DMS153 (cell line): ENCODE measurements around the gene CENPM.

ENCODE experiments used
- DNase-seq: peaks from one replicate; lab custom pipeline; 2025; lab: John Stamatoyannopoulos, UW

Gene CENPM

DNA sequence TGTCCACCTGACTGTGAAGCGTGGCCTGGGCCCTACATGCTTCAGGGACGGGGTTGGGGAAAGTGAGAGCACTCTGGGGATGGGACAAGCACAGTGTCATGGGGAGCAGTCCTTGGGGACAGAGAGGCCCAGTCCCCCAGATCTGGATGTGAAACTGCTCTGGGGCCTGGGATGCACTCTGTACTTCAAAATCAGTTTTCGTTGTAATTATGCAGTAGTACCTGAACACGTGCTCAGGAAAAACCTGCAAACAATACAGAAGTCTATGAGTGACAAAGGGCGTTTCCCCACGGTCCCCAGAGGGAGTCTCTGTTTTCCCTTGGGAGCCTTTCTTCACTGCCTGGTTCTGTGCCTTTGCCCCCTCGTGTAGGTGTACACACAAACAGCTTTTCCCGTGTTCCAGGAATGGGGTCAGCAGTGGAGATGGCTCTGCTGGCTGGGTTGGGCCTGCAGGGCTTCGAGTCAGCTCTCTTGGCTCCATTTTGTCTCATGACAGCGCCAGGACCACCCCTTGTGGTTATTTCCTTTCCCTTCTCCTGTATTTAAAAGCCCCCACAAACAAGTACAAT is 15.2 kb downstream of the CENPM start:
- DNase-seq, result no peak

DNA sequence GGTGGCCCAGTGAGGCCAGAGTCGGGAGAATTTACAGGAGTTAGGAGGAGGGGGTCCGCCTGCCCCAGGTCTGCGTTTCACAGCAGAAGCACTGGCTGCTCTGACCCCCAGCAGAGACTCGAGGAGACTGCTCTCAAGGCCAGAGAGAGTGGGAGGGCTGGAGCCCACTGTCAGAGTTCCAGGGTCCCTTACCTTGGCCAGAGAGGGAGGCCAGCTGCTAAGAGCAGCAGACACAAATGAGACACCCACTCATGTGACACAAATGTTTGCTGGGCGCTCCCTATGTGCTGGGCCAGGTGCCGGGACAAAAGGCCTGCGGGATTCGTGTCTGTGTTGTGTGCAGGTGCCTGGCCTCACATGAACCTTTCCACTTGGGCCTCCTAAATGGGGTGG is 17.5 kb downstream of the CENPM start:
- DNase-seq, result peak; percentile 32

DNA sequence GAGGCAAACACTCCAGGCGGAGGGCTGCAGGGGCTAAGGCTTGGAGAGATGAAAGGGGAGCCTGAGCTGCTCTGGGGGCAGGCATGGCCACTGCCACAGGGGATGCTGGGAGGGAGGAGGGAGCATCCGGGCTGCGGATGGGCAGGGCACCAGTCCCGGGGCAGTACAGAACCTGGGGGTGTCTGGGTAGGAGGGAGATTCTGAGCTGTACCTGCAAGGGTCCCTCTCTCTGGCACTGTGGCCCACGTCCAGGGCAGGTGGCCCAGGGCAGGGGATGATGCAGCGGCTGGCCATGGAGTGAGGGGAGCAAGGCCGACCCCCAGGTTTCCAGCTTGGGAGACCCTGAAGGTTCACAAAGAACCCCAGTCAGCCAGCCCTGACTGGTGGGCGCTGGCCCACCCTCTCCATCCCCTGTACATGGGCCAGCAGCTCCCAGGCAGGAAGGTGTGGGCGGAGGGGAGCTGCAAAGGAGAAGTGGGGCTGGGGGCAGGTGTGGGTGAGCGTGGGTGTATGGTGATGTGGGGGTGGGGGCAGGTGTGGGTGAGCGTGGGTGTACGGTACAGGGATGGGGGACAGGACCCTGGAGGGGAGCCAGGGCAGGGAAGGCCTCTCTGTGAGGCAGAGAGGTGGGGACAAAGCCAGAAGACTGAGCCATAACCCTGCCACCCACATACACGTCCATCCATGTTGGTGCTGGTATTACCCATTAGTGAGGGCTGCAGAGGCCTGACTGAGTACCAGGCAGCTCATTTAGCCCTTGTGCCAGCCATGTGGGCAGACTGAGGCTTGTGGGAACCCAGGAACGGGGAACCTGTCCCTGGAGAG is 18.1 kb downstream of the CENPM start:
- no peak for DNase-seq

DNA sequence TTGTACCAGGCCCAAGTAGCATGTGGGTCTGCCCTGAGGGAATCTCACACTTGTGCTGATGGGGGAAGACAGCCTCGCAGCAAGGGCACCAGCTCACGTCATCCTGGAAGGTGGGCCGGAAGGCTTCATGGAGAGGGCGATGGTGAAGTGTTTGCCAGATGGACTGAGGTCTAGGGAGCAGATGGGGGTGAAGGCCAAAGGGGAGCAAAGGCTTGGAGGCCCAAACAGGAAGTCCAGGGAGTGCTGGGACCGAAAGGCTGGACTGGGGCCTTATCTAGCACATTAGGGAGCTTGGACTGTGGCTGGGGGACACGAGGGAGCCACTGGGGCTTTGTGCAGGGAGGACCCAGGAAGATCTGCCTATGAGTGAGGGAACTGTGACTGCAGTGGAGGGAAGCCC is 19.1 kb downstream of the CENPM start:
- DNase-seq, result no peak

DNA sequence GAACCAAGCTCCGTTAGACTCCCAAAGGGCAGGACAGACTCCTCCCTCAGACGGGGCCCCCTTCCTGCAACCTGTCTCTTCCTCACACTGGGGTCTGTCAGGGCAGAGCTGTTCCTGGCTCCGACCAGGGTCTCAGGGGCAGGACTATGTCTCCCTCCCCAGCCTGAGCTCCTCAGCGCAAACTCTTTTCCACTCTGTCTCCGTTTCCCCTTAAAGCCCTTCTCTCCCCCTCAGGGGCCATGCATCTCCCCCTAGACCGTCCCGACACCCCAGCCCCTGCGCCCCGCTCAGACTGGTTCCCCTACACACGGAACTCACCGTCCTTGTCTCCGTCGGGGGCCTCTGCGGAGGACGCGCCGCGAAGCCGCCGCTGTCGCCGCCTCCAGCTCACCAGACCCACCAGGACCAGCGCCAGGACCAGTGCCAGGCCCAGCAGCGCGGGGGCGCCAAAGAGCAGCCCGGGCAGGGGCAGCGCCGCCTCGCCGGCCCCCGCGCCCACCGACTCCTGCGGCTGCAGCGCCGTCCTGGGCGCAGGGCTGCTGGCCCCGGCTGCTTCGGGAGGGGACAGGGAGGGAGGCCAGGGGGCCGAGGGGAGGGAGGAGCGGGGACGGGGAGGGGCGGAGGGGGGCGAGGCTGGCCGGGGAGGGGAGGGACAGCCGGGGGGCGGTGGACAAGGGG is 21.0 kb downstream of the CENPM start:
- no peak for DNase-seq

DNA sequence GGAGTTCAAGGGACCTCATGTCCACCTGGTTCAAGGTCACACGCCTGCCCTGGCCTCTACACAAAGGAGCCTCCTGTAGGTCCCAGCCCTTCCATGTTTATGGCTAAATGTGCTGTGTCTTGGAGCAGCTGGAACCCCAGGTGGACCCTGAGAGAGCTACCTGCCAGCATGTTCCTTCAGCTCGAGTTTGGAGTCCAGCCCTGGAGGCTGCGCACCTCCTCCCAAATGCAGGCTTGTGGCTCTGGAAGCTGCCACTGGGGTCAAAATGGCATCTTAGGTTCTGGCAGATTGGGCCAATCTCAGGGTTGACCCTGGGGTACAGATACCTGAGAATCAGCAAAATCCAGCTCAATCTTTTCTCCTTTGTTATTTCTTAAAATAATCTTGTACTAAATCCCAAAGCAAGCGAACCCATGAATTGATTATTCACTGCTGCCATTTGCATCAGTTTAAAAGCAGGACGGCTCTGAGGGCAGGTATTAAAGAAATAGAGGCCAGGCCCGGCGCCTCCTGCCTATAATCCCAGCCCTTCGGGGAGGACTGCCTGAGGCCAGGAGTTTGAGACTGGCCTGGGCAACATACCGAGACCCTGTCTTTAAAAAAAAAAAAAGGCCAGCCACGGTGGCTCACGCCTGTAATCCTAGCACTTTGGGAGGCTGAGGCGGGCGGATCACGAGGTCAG is 23.2 kb downstream of the CENPM start:
- DNase-seq, result no peak

DNA sequence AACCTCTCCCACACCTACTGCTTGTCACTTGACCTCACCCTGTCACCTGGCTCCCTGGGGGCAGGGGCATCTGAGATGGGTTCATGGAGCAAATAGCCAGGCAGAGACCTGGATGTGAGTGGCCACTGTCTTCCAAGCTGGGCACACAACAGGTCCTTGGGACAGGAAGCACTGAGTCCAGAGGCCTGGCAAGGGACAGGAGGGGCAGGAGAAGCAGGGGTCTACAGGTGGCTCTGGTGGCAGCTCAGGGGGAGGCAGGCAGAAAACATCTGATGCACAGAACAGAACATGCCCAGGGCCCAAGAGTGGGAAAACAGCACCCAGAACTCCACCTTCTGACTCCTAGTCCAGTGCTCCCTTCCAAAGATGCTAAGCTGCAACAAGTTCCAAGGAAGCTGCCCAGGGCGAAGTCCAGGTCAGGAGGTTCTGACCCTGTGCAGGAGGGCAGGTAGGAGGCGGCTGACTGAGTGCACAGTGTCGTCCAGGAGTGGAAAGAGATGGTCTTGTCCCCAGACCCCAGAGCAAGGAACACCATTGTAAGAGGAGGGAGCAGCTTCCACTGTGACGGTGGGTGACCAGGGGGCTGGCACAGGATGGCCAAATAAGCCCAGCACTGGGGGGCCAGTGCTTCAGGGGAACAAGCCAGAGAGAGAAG is 23.9 kb downstream of the CENPM start:
- no peak for DNase-seq

DNA sequence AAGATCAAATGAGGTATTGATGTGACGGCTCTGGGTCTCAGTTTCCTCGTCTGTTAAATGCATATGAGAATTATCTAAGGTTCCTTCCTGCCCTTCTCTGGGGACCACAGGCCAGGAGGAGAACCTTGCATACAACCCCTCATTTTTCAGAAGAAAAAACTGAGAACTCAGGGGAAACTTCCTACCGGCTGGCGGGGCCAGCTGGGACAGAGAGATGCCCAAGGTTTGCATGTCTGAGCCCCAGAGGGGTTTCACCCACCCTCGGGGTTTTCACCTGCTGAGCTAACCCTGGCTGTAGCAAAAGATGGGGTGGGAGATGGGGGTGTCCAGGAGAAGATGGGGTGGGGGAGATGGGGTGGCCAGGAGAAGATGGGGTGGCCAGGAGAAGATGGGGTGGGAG is 24.6 kb downstream of the CENPM start:
- no peak for DNase-seq

DNA sequence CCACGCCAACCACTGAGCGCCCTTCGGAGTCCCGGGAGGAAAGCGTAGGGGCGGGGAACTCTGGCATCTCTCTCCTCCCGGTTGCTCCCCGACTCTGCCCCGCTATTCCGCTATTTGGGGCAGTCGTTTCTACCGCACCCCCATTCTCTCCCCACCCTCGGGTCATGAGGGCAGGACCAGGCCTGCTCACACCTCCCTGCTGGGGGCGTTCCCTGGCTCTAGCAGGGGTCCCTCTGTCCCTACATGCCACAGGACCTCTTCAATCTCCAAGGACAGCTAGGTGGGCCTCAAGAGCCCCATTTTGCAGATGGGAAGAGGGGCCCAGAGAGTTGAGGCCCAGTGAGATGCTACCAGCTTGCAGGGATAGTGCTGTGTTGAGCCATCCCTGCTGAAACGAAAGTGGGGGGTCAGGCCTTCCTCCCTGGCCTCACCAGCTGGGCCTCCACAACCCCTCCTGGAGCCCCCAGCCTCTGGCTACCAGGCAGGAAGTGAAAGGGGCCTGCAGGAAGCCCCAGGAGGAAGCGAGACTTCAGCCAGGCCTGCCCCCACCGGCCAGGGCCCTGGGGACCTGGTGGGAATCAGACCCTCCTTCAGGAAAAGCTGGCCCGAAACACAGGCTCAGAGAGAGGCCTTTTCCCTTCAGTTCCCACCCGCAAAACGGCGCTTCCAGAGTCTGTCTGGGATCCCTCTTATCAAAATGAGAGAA is 26.5 kb downstream of the CENPM start:
- no peak for DNase-seq

DNA sequence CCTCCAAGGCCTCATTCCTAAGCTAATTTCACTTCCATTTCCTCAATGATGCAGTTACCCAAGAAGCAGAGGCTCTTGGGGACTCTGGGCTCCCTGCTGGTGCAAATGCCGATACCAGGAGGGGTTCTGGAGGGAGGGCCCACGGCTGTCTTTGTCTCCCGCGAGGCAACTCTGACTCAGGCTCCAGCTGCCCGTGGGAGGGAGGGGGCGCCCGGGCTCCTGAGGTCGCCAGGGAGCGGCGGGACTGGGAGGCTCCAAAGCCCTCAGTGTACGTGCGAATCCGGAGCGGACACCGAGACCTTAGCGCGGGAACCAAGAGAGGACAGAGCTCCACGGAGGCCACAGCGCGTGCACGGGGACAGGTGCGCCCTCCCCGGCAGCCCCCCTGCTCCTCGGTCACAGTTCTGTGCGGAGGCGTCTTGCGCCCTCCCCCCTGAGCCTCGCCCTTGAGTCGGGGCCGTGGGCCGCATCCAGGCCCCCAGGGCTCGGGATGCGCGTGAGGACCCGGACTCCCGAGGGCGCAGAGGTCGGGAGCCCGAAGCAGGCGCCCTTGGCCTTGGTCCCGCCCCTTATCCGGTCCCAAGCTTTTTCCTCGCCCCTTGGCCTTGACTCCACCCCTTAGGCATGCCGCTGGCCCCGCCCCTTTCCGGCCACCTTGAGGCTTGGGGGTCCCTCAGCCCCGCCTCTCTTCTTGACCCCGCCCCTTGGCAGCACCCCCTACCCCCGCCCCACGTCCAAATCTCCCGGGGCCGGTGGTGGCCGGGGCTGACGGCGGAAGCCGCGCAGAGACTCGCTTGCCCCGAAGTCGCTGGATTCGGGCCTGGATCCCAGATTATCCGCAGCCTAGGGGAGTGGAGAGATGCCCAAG is 27.4 kb downstream of the CENPM start:
- DNase-seq, result no peak

DNA sequence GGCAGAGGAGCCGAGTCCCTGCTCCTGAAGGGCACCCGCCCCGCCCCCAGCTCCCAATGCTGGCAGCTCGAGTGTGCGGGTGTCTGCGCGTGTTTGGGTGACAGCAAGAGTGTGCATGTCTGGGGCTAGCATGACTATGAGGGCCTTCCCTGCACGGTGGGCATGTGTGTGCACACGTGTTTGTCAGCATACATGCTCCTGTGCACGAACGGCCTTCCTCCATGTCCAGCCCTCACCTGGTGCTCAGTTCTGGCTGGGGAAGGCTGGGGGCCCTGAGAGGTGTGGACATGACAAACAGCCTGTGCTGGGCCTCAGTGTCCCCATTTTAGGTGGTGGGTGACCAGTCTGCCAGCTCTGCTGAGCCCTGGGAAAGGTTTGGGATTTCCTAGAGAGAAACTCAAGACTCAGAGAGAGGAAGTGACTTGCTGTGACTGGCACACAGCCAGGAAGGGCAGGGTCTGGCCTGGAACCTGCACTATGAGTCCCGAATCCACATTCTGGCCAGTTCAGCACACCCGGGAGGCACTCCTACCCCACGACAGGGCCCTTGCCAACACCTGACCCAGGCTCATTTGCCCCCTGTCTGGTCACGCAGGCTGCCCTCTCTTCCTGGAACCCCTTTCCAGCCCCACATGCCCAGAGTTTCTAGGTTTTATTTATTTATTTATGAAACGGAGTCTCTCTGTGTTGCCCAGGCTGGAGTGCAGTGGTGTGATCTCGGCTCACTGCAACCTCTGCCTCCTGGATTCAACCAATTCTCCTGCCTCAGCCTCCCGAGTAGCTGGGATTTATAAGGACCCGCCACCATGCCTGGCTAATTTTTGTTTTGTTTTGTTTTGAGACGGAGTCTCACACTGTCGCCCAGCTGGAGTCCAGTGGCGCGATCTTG is 28.8 kb downstream of the CENPM start:
- DNase-seq, result peak; percentile 20

DNA sequence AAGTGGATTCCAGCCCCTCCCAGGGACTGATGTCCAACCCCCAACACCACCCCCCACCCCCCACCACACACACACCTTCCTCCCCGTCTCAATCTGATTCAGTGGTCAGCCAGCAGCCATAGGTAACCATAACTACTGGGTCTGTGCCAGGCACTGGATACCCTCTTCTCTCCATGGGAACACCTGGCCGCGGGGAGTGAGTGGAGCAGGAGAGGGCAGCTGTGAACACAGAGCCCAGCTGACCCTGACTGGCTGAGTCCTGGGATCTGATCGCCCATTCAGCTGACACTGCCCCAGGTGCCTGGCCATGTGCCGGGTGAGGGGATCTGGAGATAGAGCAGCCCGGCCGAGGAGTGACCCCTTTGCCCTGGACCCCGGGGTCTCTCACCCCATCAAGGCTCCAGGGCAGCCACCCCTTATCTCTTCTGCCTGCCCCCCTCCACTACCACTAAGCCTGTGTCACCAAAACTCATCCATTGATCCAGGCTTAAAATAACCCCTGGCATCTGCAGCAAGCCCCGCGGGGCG is 29.5 kb downstream of the CENPM start:
- DNase-seq, result peak; percentile 37

DNA sequence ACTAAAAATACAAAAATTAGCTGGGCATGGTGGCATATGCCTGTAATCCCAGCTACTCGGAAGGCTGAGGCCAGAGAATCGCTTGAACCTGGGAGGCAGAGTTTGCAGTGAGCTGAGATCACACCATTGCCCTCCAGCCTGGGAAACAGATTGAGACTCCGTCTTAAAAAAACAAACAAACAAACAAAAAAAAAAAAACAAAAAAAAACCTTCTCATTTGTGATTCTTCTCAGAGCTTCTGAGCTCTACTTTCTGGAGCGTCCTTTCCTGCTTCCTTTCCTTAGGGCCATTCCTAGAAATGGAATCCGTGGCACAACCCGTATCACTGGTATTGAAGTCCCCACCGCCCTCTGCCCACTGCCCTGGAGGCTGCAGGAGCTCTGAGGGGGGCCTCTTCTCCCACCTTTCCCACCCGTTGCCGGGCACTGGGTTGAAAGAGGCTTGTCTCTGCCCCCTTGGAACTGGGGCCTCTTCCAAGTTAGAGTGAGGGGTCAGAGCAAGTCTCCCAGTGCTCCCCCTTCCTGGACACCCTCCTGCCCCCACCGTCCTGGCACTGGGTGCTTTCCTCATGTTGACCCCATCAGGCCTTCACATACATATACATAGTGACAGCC is 30.1 kb downstream of the CENPM start:
- no peak for DNase-seq

DNA sequence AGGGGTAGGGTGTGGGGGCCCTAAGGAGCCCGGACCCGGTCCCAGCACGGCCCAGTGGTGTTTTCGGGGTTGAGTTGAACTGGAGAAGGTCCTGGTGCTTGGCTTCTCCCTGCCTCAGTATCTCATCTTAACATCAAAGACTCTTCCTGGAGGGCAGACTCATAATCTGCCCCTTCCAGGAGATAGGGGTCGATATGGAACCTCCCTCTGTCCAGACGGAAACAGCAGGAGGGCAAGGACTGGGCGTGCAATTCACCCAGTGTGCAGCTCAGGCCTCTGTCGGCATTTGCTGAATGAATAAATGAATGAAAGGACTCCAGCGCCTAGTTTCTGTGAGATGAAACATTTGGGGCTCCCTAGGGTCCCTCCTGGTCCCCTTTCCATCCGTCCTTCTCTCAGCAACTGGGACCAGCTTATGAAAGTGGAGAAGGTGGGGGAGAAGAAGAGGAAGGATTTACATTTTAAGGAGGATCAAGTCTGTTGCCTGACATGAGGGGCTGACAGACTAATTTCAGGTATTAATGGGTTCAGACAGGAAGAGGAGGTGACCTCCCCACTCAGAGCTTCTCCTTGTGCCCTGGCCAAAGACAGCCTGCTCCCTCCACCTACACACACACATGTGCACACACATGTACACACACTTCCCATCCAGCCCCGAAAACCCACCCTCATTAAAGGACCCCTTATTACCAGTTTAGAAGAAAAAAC is 31.0 kb downstream of the CENPM start:
- no peak for DNase-seq

DNA sequence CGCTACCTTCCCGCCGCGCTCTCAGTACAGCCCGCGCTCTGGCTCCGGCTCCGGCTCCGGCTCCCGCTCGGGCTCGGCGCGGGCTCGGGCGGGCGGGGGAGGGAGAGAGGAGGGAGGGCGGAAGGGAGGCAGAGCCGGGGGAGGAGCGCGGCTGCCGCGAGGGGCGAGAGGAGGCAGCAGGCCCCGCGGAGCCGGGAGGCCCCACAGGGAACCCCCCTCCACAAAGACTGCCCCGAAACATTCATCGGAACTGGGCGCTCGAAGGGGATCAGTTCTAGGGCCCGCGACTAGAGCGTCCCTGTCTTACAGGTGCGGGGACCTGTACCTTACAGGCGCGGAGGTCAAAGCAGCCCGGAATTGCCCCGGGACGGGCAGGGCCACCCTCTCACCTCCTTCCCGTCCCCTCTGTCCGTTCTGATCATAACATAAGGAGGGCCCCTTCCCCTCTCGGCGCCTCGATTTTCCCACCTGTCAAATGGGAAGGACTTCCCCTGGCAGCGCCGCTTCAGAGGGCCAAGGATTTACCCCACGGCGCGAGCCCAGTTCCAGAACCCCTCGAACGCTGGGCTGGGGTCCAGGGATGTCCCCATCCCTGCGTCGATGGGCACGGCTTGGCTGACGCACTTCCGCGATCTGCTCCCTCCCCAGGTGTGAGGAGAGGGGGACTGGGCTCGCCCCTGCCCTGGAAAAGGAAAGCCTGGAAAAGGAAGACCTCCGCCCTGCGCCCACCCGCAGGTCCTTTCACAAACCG is 31.7 kb downstream of the CENPM start, which contains the start of gene SHISA8:
TSS of gene SHISA8 (minus strand) at position 40 of the 751 bp plus-strand sequence. CDS start 407 bp downstream, outside the sequence.
- no peak for DNase-seq

DNA sequence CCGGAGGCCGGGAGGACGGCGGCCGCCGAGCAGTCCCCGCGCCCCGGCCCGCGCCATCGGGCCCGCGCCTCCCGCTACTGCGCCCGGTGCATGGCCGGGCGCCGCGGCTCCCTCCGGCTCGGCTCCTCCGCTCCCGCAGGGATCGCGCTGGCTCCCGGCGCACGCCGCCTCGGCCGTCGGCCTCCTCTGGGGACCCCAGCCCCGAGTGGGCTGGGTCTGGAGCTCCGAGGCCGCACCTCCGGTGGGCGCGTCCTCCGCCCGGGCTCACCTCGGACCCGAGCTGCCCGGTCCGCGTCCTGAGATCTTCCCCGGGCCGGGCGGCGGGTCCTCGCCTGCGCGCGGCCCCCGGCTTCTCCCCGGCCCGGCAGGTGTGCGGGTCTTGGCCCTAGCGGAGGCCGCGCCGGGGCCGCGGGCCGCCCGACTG is 32.3 kb downstream of the CENPM start:
- DNase-seq, result no peak

DNA sequence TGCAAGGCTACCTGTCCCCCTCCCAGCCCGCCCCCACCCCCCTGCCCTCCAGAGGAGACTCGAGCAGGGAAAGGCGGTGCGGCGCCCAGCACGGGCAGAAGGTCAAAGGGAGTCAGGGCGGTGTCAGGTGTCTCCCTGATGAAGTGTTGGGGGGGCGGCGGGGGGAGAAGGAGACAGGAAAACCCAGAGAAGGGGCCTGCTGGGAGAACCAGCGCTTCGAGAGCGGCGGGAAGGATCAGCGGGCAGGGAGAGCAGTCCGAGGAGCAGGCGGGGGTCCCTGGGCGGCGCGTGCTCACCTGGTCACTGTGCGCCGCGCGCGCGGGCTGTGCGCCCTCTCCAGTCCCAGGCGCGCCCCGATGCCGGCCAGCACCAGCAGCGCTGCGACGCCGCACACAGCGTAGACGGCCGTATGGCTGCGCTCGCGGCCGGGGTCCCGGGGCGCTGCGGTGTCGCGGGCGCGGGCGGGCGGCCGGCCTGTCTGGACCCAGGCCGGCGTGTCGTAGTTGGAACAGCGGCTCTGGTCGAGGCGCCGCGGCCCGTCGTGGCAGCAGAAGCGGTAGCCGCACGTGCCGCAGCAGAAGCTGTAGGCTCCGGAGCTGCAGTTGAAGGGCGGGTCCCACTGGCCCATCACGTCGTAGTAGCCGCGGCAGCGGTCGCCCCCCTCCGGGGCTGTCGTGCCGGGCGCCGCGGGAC is 33.0 kb downstream of the CENPM start:
- no peak for DNase-seq
